ENCODE data around the gene KIZ. TPM values are rescaled to one million over a fixed set of nuclear protein-coding genes. Genes with fewer than 3 reads are reported as not detected.

KIZ gene
- total RNA-seq, 6 experiments from 2014 or later: 11.5 to 18.8 (median 14.0) TPM

DNA sequence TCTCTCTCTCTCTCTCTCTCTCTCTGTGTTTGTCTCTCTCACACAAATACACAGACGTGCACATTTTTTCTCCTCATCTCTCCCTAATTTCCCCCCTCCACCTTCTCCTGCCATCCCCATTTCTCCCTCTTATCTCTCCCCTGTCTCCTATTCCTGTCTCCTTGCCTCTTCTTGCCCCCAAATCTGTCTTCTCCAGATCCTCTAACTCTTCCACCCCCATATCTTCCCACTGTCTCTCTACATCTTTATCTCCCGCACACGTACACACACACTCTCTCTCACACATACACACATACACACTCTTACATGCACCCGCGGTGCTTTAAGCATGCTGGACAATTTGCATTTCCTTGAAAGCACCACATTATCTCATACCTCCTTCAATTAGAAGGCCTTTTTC, 15.9 kb downstream of the KIZ start:
- DNase-seq: no peak
- H3K27ac Mint-ChIP-seq: no peak overlapping the region
- H3K36me3 Mint-ChIP-seq (ENCODE audit: low read depth): peaks cover 5% of the 10 kb centered on the region; the same call in 1 of the 2 replicates
- no peaks in the 10 kb centered on the region for H3K9me3 Mint-ChIP-seq
- peaks cover 1% of the 10 kb centered on the region; the same call in 1 of the 2 replicates for H3K27me3 Mint-ChIP-seq (ENCODE audit: insufficient read depth)
- no peak for TF ChIP-seq CTCF (IDR thresholded peaks at IDR 0.05)
- no peak overlapping the region for H3K4me3 Mint-ChIP-seq
- H3K4me1 Mint-ChIP-seq (ENCODE audit: low read depth): no peaks in the 10 kb centered on the region

DNA sequence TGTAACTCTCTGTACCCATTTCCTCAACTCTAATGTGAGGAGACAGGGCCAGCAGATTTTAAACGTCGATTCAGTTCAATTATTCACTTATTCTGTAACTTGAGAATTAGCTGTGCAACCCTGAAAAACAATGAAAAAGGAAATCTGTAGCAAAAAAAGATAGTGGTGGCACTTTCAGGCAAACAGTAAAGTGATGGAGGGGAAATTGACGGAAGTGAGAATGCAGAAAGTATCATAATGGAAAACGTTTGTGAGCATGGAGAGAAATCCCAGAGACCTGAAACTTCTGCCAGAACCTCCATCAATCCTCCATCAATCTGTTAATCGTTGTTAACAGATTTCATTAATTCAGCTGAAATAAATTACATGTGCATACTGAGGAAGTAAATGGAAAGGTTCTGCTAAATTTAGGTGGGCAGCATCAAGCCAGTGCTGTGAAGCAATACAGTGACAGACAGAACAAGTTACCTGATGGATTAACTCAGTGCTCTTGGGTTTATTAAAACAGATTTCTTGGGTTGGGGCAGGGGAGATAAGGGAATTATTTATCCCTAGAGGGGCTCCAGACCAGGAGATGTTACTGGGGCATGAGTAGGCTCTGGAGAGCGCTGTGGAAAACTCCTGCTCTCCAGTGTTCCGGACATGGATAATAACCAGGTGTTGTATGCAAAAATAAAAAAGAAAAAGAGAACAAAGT, 17.5 kb downstream of the KIZ start:
- Mint-ChIP-seq H3K9me3 (no peaks in the 10 kb centered on the region), H3K4me1 (ENCODE audit: low read depth) (peaks cover 8% of the 10 kb centered on the region), H3K4me3 (no peak overlapping the region), H3K27me3 (ENCODE audit: insufficient read depth) (peaks cover 1% of the 10 kb centered on the region; the same call in 1 of the 2 replicates), H3K27ac (no peak overlapping the region), H3K36me3 (ENCODE audit: low read depth) (peaks cover 6% of the 10 kb centered on the region)
- no peak for DNase-seq
- no peak for TF ChIP-seq CTCF (IDR thresholded peaks at IDR 0.05)

GRCh38 chr20:21145424-21145823, 19.5 kb downstream of the KIZ start:
- H3K4me1 Mint-ChIP-seq (ENCODE audit: low read depth): peaks cover 8% of the 10 kb centered on the region
- no peak overlapping the region for H3K27ac Mint-ChIP-seq
- no peak for DNase-seq
- H3K4me3 Mint-ChIP-seq: no peak overlapping the region
- no peaks in the 10 kb centered on the region for H3K9me3 Mint-ChIP-seq
- H3K27me3 Mint-ChIP-seq (ENCODE audit: insufficient read depth): no peaks in the 10 kb centered on the region
- no peak for TF ChIP-seq CTCF (IDR thresholded peaks at IDR 0.05)
- peaks cover 6% of the 10 kb centered on the region for H3K36me3 Mint-ChIP-seq (ENCODE audit: low read depth)

DNA sequence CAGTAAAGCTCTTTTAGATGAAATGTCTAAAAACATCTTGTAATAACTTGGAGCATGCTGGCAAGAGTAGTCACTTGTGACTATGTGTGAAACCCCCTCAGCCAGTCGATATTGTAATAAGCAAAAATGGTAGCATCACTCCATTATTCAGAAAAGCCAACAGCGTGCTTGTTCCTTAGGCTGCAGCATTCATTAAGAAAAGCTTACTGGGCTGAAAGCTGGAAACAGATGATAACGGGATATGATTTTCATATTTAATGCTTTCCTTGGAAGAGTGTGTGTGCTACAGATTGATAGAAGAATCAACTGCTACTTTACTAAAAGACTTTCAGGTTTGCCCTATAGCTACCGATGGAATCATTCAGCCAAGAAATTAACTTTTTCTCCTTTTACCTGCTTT, 20.3 kb downstream of the KIZ start:
- Mint-ChIP-seq H3K27ac (no peak overlapping the region), H3K4me3 (no peak overlapping the region)
- TF ChIP-seq CTCF (IDR thresholded peaks at IDR 0.05): no peak

GRCh38 chr20:21147593-21147992, 21.7 kb downstream of the KIZ start:
- no peak overlapping the region for H3K4me3 Mint-ChIP-seq
- peaks cover 8% of the 10 kb centered on the region for H3K4me1 Mint-ChIP-seq (ENCODE audit: low read depth)
- peak overlapping the region; percentile 58; the same call in 1 of the 2 replicates for H3K27ac Mint-ChIP-seq
- peak; percentile 12 for DNase-seq
- TF ChIP-seq CTCF (IDR thresholded peaks at IDR 0.05): no peak
- no peaks in the 10 kb centered on the region for H3K9me3 Mint-ChIP-seq
- peaks cover 6% of the 10 kb centered on the region for H3K36me3 Mint-ChIP-seq (ENCODE audit: low read depth)
- no peaks in the 10 kb centered on the region for H3K27me3 Mint-ChIP-seq (ENCODE audit: insufficient read depth)

More for the DNA sequence above, 20.3 kb downstream of the KIZ start:
- Mint-ChIP-seq H3K4me1 (ENCODE audit: low read depth) (peaks cover 8% of the 10 kb centered on the region), H3K9me3 (no peaks in the 10 kb centered on the region), H3K36me3 (ENCODE audit: low read depth) (peaks cover 6% of the 10 kb centered on the region), H3K27me3 (ENCODE audit: insufficient read depth) (no peaks in the 10 kb centered on the region)
- no peak for DNase-seq
